Endodermal cell (in vitro differentiated cells): ENCODE data around the gene U2AF2. TPM values are rescaled to one million over a fixed set of nuclear protein-coding genes. Genes with fewer than 3 reads are reported as not detected.

Experiments
- DNase-seq: peaks from one replicate; pipeline ENCODE4 v3.0.0-alpha.2; 2017
- H3K27ac ChIP-seq: 2 replicates; pipeline ENCODE4 v1.5.1; 2013; ENCODE audit warnings: mild to moderate bottlenecking, low read depth, low read length, moderate library complexity
- H3K27me3 ChIP-seq: 2 replicates; pipeline ENCODE4 v1.6.1; 2013; ENCODE audit warnings: mild to moderate bottlenecking, low read length, moderate library complexity; ENCODE audit not compliant: insufficient read depth, control insufficient read depth, poor library complexity, severe bottlenecking
- H3K36me3 ChIP-seq: 2 replicates; pipeline ENCODE4 v1.7.0; 2013; ENCODE audit warnings: mild to moderate bottlenecking, low read length, moderate library complexity; ENCODE audit not compliant: control insufficient read depth, insufficient read depth
- H3K4me1 ChIP-seq: one replicate; pipeline ENCODE4 v1.7.0; 2013; ENCODE audit warnings: low read length; ENCODE audit not compliant: control insufficient read depth, insufficient read depth
- H3K4me3 ChIP-seq: 2 replicates; pipeline ENCODE4 v1.5.1; 2013; ENCODE audit warnings: mild to moderate bottlenecking, low read length, moderate library complexity
- H3K9ac ChIP-seq: 2 replicates; pipeline ENCODE4 v1.6.1; 2013; ENCODE audit warnings: mild to moderate bottlenecking, low read length, moderate library complexity; ENCODE audit not compliant: poor library complexity, severe bottlenecking; ENCODE audit errors: extremely low read depth
- H3K9me3 ChIP-seq: 2 replicates; pipeline ENCODE4 v1.6.1; 2013; ENCODE audit warnings: mild to moderate bottlenecking, low read length, moderate library complexity; ENCODE audit not compliant: control insufficient read depth
- H3K27ac Mint-ChIP-seq: 2 replicates; pipeline ENCODE4 v1.8.0; 2020; ENCODE audit warnings: mixed read lengths
- H3K27me3 Mint-ChIP-seq: 2 replicates; pipeline ENCODE4 v1.8.0; 2021; ENCODE audit warnings: mild to moderate bottlenecking, mixed read lengths; ENCODE audit not compliant: insufficient read depth
- H3K36me3 Mint-ChIP-seq: 2 replicates; pipeline ENCODE4 v1.8.0; 2020; ENCODE audit warnings: low read depth, mixed read lengths
- H3K4me1 Mint-ChIP-seq: 2 replicates; pipeline ENCODE4 v1.8.0; 2020; ENCODE audit warnings: mixed read lengths
- H3K4me3 Mint-ChIP-seq: 2 replicates; pipeline ENCODE4 v1.8.0; 2020; ENCODE audit warnings: mild to moderate bottlenecking, moderate library complexity, mixed read lengths
- H3K9me3 Mint-ChIP-seq: 2 replicates; pipeline ENCODE4 v1.8.0; 2020; ENCODE audit warnings: mild to moderate bottlenecking, mixed read lengths
- CTCF ChIP-seq: fragments of 200-600 bp; sonication (generic); conservative IDR thresholded peaks from 2 replicates; pipeline ENCODE4 v1.5.0; 2021; ENCODE audit warnings: antibody characterized with exemption, mild to moderate bottlenecking
- WGBS, 2 experiments: methylation state at CpG; one replicate each; pipeline versions ENCODE4 v1.1.5 to v1.1.7; 2013; ENCODE audit warnings: missing lambda C conversion rate in 2 of 2, mixed read lengths in 1 of 2; ENCODE audit not compliant: insufficient coverage in 1 of 2, insufficient read length in 1 of 2; 5-methylcytosine and 5-hydroxymethylcytosine counted together
- total RNA-seq, 2 donors: library from RNA; stranded (reverse); fragmentation: NEBNext Ultra II Directional in 1 of 2; extraction: Animal tissue kit (Norgen Biotek cat#: 25700) in 1 of 2; gene quantifications; 2 replicates in 1 of 2; 3 replicates in 1 of 2; pipeline ENCODE4 v1.2.1, GENCODE V29; 2021

Gene U2AF2
- total RNA-seq, 2 donors from 2014 or later = 264 to 293 TPM

GRCh38 chr19:55663846-55664536 lies 9.2 kb downstream of the U2AF2 start:
- Mint-ChIP-seq H3K4me1 (no peaks in the 10 kb centered on the region), H3K27ac (no peak overlapping the region), H3K27me3 (no peaks in the 10 kb centered on the region), H3K9me3 (no peaks in the 10 kb centered on the region), H3K36me3 (peaks cover 73% of the 10 kb centered on the region), H3K4me3 (no peak overlapping the region)
- TF ChIP-seq CTCF = no peak
- Histone ChIP-seq H3K27me3 (no peaks in the 10 kb centered on the region), H3K9ac (no peak overlapping the region), H3K4me1 (peaks cover 4% of the 10 kb centered on the region), H3K36me3 (peaks cover 84% of the 10 kb centered on the region), H3K9me3 (no peaks in the 10 kb centered on the region), H3K27ac (no peak overlapping the region), H3K4me3 (no peak overlapping the region)
- no peak for DNase-seq
- 92 to 93% methylated on average over 19 to 20 of the region's 20 CpGs for WGBS, 2 experiments

GRCh38 chr19:55666343-55667005 lies 11.6 kb downstream of the U2AF2 start:
- Histone ChIP-seq H3K36me3 (peaks cover 84% of the 10 kb centered on the region), H3K4me1 (peaks cover 4% of the 10 kb centered on the region), H3K27ac (no peak overlapping the region), H3K9ac (no peak overlapping the region), H3K9me3 (no peaks in the 10 kb centered on the region), H3K27me3 (no peaks in the 10 kb centered on the region), H3K4me3 (no peak overlapping the region)
- no peak overlapping the region for H3K4me3 Mint-ChIP-seq
- peaks cover 9% of the 10 kb centered on the region for H3K4me1 Mint-ChIP-seq
- H3K27ac Mint-ChIP-seq = no peak overlapping the region
- no peaks in the 10 kb centered on the region for H3K27me3 Mint-ChIP-seq
- H3K36me3 Mint-ChIP-seq = peaks cover 82% of the 10 kb centered on the region
- DNase-seq = no peak
- 93 to 94% methylated on average over 11 to 12 of the region's 12 CpGs for WGBS, 2 experiments
- no peak for TF ChIP-seq CTCF
- no peaks in the 10 kb centered on the region for H3K9me3 Mint-ChIP-seq

GRCh38 chr19:55667006-55667381 lies 12.2 kb downstream of the U2AF2 start:
- H3K27ac Mint-ChIP-seq = no peak overlapping the region
- H3K27me3 Mint-ChIP-seq = no peaks in the 10 kb centered on the region
- Histone ChIP-seq H3K9ac (no peak overlapping the region), H3K4me1 (peaks cover 4% of the 10 kb centered on the region), H3K27ac (no peak overlapping the region), H3K36me3 (peaks cover 80% of the 10 kb centered on the region), H3K4me3 (no peak overlapping the region), H3K9me3 (no peaks in the 10 kb centered on the region), H3K27me3 (no peaks in the 10 kb centered on the region)
- 97% methylated on average over 3 of the region's 4 CpGs; no CpG with 5 or more reads in 1 of the 2 experiments for WGBS, 2 experiments
- H3K4me1 Mint-ChIP-seq = peaks cover 9% of the 10 kb centered on the region
- H3K36me3 Mint-ChIP-seq = peaks cover 80% of the 10 kb centered on the region
- no peak for TF ChIP-seq CTCF
- no peak for DNase-seq
- H3K9me3 Mint-ChIP-seq = no peaks in the 10 kb centered on the region
- no peak overlapping the region for H3K4me3 Mint-ChIP-seq
